Activated naive CD8-positive, alpha-beta T cell (primary cell): ENCODE results near the gene SERINC3.

Experiments used
- H3K27ac Mint-ChIP-seq: one replicate; pipeline ENCODE4 v1.8.0; 2021; ENCODE audit warnings: mixed read lengths
- H3K27me3 Mint-ChIP-seq: one replicate; pipeline ENCODE4 v1.8.0; 2021; ENCODE audit warnings: mixed read lengths
- H3K36me3 Mint-ChIP-seq: one replicate; pipeline ENCODE4 v1.8.0; 2021; ENCODE audit warnings: mixed read lengths
- H3K4me1 Mint-ChIP-seq: one replicate; pipeline ENCODE4 v1.8.0; 2021; ENCODE audit warnings: low read depth, mixed read lengths
- H3K4me3 Mint-ChIP-seq: one replicate; pipeline ENCODE4 v1.8.0; 2021; ENCODE audit warnings: mild to moderate bottlenecking, mixed read lengths
- H3K9me3 Mint-ChIP-seq: one replicate; pipeline ENCODE4 v1.8.0; 2021; ENCODE audit warnings: low read depth, mixed read lengths

SERINC3 gene

GRCh38 chr20:44544263-44544662, 22.4 kb upstream of the SERINC3 start:
- no peak overlapping the region for H3K27ac Mint-ChIP-seq
- peaks cover 2% of the 10 kb centered on the region for H3K36me3 Mint-ChIP-seq
- no peak overlapping the region for H3K4me3 Mint-ChIP-seq
- no peaks in the 10 kb centered on the region for H3K9me3 Mint-ChIP-seq
- H3K4me1 Mint-ChIP-seq, result no peaks in the 10 kb centered on the region
- H3K27me3 Mint-ChIP-seq, result no peaks in the 10 kb centered on the region

- H3K27me3 Mint-ChIP-seq, result no peaks in the 10 kb centered on the region
- no peaks in the 10 kb centered on the region for H3K9me3 Mint-ChIP-seq
- H3K4me1 Mint-ChIP-seq, result peaks cover 2% of the 10 kb centered on the region
- peaks cover 2% of the 10 kb centered on the region for H3K36me3 Mint-ChIP-seq
- no peak overlapping the region for H3K4me3 Mint-ChIP-seq
- no peak overlapping the region for H3K27ac Mint-ChIP-seq
Observed at GRCh38 chr20:44543358-44543757, 21.5 kb upstream of the SERINC3 start.

- Mint-ChIP-seq H3K27me3 (no peaks in the 10 kb centered on the region), H3K4me1 (peaks cover 2% of the 10 kb centered on the region), H3K9me3 (no peaks in the 10 kb centered on the region), H3K4me3 (no peak overlapping the region), H3K36me3 (peaks cover 2% of the 10 kb centered on the region), H3K27ac (no peak overlapping the region)
Observed at GRCh38 chr20:44542890-44543289, 21.0 kb upstream of the SERINC3 start.

GRCh38 chr20:44541992-44542391, 20.1 kb upstream of the SERINC3 start:
- Mint-ChIP-seq H3K36me3 (no peaks in the 10 kb centered on the region), H3K27ac (no peak overlapping the region), H3K4me1 (peaks cover 2% of the 10 kb centered on the region), H3K9me3 (no peaks in the 10 kb centered on the region), H3K4me3 (no peak overlapping the region), H3K27me3 (no peaks in the 10 kb centered on the region)

- Mint-ChIP-seq H3K4me1 (peaks cover 6% of the 10 kb centered on the region), H3K36me3 (no peaks in the 10 kb centered on the region), H3K27ac (no peak overlapping the region), H3K4me3 (no peak overlapping the region), H3K27me3 (no peaks in the 10 kb centered on the region), H3K9me3 (no peaks in the 10 kb centered on the region)
Observed at GRCh38 chr20:44540834-44541233, 19.0 kb upstream of the SERINC3 start.

- no peaks in the 10 kb centered on the region for H3K36me3 Mint-ChIP-seq
- no peak overlapping the region for H3K27ac Mint-ChIP-seq
- no peak overlapping the region for H3K4me3 Mint-ChIP-seq
- peaks cover 6% of the 10 kb centered on the region for H3K4me1 Mint-ChIP-seq
- no peaks in the 10 kb centered on the region for H3K27me3 Mint-ChIP-seq
- H3K9me3 Mint-ChIP-seq, result no peaks in the 10 kb centered on the region
Observed at GRCh38 chr20:44537993-44538392, 16.1 kb upstream of the SERINC3 start.

- Mint-ChIP-seq H3K27ac (no peak overlapping the region), H3K9me3 (no peaks in the 10 kb centered on the region), H3K4me3 (no peak overlapping the region), H3K27me3 (no peaks in the 10 kb centered on the region), H3K36me3 (no peaks in the 10 kb centered on the region), H3K4me1 (peaks cover 8% of the 10 kb centered on the region)
Observed at GRCh38 chr20:44536175-44536574, 14.3 kb upstream of the SERINC3 start.

GRCh38 chr20:44533928-44534327, 12.1 kb upstream of the SERINC3 start:
- H3K27me3 Mint-ChIP-seq, result no peaks in the 10 kb centered on the region
- H3K27ac Mint-ChIP-seq, result no peak overlapping the region
- H3K9me3 Mint-ChIP-seq, result no peaks in the 10 kb centered on the region
- H3K4me3 Mint-ChIP-seq, result no peak overlapping the region
- H3K36me3 Mint-ChIP-seq, result no peaks in the 10 kb centered on the region
- peaks cover 8% of the 10 kb centered on the region for H3K4me1 Mint-ChIP-seq

- no peaks in the 10 kb centered on the region for H3K9me3 Mint-ChIP-seq
- no peak overlapping the region for H3K27ac Mint-ChIP-seq
- no peaks in the 10 kb centered on the region for H3K27me3 Mint-ChIP-seq
- H3K36me3 Mint-ChIP-seq, result no peaks in the 10 kb centered on the region
- H3K4me1 Mint-ChIP-seq, result peaks cover 6% of the 10 kb centered on the region
- H3K4me3 Mint-ChIP-seq, result no peak overlapping the region
Observed at GRCh38 chr20:44532981-44533331, 11.1 kb upstream of the SERINC3 start.

- Mint-ChIP-seq H3K4me3 (no peak overlapping the region), H3K27ac (no peak overlapping the region), H3K36me3 (no peaks in the 10 kb centered on the region), H3K4me1 (peaks cover 6% of the 10 kb centered on the region), H3K9me3 (no peaks in the 10 kb centered on the region), H3K27me3 (no peaks in the 10 kb centered on the region)
Observed at GRCh38 chr20:44532259-44532980, 10.6 kb upstream of the SERINC3 start.

GRCh38 chr20:44528309-44528708, 6.4 kb upstream of the SERINC3 start:
- Mint-ChIP-seq H3K4me3 (no peak overlapping the region), H3K27me3 (no peaks in the 10 kb centered on the region), H3K4me1 (peaks cover 3% of the 10 kb centered on the region), H3K9me3 (no peaks in the 10 kb centered on the region), H3K27ac (no peak overlapping the region), H3K36me3 (no peaks in the 10 kb centered on the region)

GRCh38 chr20:44527716-44528199, 5.9 kb upstream of the SERINC3 start:
- Mint-ChIP-seq H3K4me1 (peaks cover 8% of the 10 kb centered on the region), H3K4me3 (no peak overlapping the region), H3K27ac (no peak overlapping the region), H3K27me3 (no peaks in the 10 kb centered on the region), H3K36me3 (no peaks in the 10 kb centered on the region), H3K9me3 (no peaks in the 10 kb centered on the region)

- H3K27ac Mint-ChIP-seq, result no peak overlapping the region
- peaks cover 16% of the 10 kb centered on the region for H3K4me1 Mint-ChIP-seq
- H3K27me3 Mint-ChIP-seq, result no peaks in the 10 kb centered on the region
- no peak overlapping the region for H3K4me3 Mint-ChIP-seq
- H3K9me3 Mint-ChIP-seq, result no peaks in the 10 kb centered on the region
- H3K36me3 Mint-ChIP-seq, result no peaks in the 10 kb centered on the region
Observed at GRCh38 chr20:44526129-44526528, 4.3 kb upstream of the SERINC3 start.

- Mint-ChIP-seq H3K4me1 (peaks cover 38% of the 10 kb centered on the region), H3K27me3 (no peaks in the 10 kb centered on the region), H3K4me3 (no peak overlapping the region), H3K27ac (peak overlapping the region; percentile 93), H3K36me3 (no peaks in the 10 kb centered on the region), H3K9me3 (no peaks in the 10 kb centered on the region)
Observed at GRCh38 chr20:44523746-44524145, 1.9 kb upstream of the SERINC3 start.

- Mint-ChIP-seq H3K4me1 (peaks cover 45% of the 10 kb centered on the region), H3K4me3 (peak overlapping the region; percentile 69), H3K27ac (peak overlapping the region; percentile 93), H3K27me3 (no peaks in the 10 kb centered on the region), H3K36me3 (no peaks in the 10 kb centered on the region), H3K9me3 (no peaks in the 10 kb centered on the region)
Observed at GRCh38 chr20:44522841-44523240, 971 bp upstream of the SERINC3 start.

GRCh38 chr20:44520881-44521280, 989 bp downstream of the SERINC3 start:
- Mint-ChIP-seq H3K4me3 (peak overlapping the region; percentile 91), H3K27ac (peak overlapping the region; percentile 93), H3K4me1 (peaks cover 59% of the 10 kb centered on the region), H3K27me3 (no peaks in the 10 kb centered on the region), H3K9me3 (no peaks in the 10 kb centered on the region), H3K36me3 (no peaks in the 10 kb centered on the region)
